Mucosa of stomach (tissue), 1 donor: ENCODE results near the gene PALD1.
"Not testable (repeated sequence)": the region's sequence is repeated elsewhere in the genome, so short reads cannot be mapped to it uniquely, and the experiment has no call there.

Source experiments
- H3K27me3 ChIP-seq: one replicate; pipeline ENCODE4 v1.7.0; 2013; ENCODE audit warnings: mild to moderate bottlenecking, low read length; ENCODE audit not compliant: control insufficient read depth, insufficient read depth
- H3K36me3 ChIP-seq: one replicate; pipeline ENCODE4 v1.7.0; 2013; ENCODE audit warnings: low read length; ENCODE audit not compliant: control insufficient read depth, insufficient read depth
- H3K4me1 ChIP-seq: one replicate; pipeline ENCODE4 v1.7.0; 2013; ENCODE audit warnings: mild to moderate bottlenecking, low read length; ENCODE audit not compliant: control insufficient read depth, insufficient read depth
- H3K4me3 ChIP-seq: one replicate; pipeline ENCODE4 v1.7.0; 2013; ENCODE audit warnings: low read length
- H3K9ac ChIP-seq: one replicate; pipeline ENCODE4 v1.7.0; 2013; ENCODE audit warnings: mild to moderate bottlenecking, low read length, moderate library complexity
- H3K9me3 ChIP-seq: one replicate; pipeline ENCODE4 v1.7.0; 2013; ENCODE audit warnings: mild to moderate bottlenecking, low read length, moderate library complexity; ENCODE audit not compliant: control insufficient read depth
- donor health status: Pancreatic carcinoma.

PALD1 gene

GRCh38 chr10:70479626-70480238, 1.2 kb downstream of the PALD1 start:
- no peaks in the 10 kb centered on the region for H3K36me3 ChIP-seq
- H3K9me3 ChIP-seq = no peaks in the 10 kb centered on the region
- H3K27me3 ChIP-seq = peaks cover 39% of the 10 kb centered on the region
- H3K4me3 ChIP-seq = no peak overlapping the region
- peaks cover 23% of the 10 kb centered on the region for H3K4me1 ChIP-seq
- no peak overlapping the region for H3K9ac ChIP-seq

GRCh38 chr10:70480239-70480861, 1.8 kb downstream of the PALD1 start:
- Histone ChIP-seq H3K9me3 (no peaks in the 10 kb centered on the region), H3K36me3 (no peaks in the 10 kb centered on the region), H3K9ac (no peak overlapping the region), H3K4me1 (peaks cover 23% of the 10 kb centered on the region), H3K27me3 (peaks cover 39% of the 10 kb centered on the region), H3K4me3 (no peak overlapping the region)

GRCh38 chr10:70481105-70481504, 2.5 kb downstream of the PALD1 start:
- Histone ChIP-seq H3K9ac (no peak overlapping the region), H3K9me3 (no peaks in the 10 kb centered on the region), H3K27me3 (peaks cover 37% of the 10 kb centered on the region), H3K36me3 (no peaks in the 10 kb centered on the region), H3K4me3 (no peak overlapping the region), H3K4me1 (peaks cover 23% of the 10 kb centered on the region)

- Histone ChIP-seq H3K36me3 (no peaks in the 10 kb centered on the region), H3K4me1 (peaks cover 23% of the 10 kb centered on the region), H3K4me3 (no peak overlapping the region), H3K9ac (no peak overlapping the region), H3K9me3 (no peaks in the 10 kb centered on the region), H3K27me3 (peaks cover 28% of the 10 kb centered on the region)
Observed at GRCh38 chr10:70481831-70482530, 3.4 kb downstream of the PALD1 start.

- H3K4me3 ChIP-seq = no peak overlapping the region
Observed at GRCh38 chr10:70482982-70483760, 4.6 kb downstream of the PALD1 start.

GRCh38 chr10:70483872-70484271, 5.3 kb downstream of the PALD1 start:
- H3K9me3 ChIP-seq, H3K36me3 ChIP-seq, H3K4me3 ChIP-seq, H3K9ac ChIP-seq, H3K27me3 ChIP-seq: not testable (repeated sequence)
- H3K4me1 ChIP-seq = peaks cover 12% of the 10 kb centered on the region

More at GRCh38 chr10:70482982-70483760, 4.6 kb downstream of the PALD1 start:
- Histone ChIP-seq H3K4me1 (peaks cover 16% of the 10 kb centered on the region), H3K36me3 (no peaks in the 10 kb centered on the region), H3K9ac (no peak overlapping the region), H3K27me3 (peaks cover 16% of the 10 kb centered on the region), H3K9me3 (no peaks in the 10 kb centered on the region)

GRCh38 chr10:70487824-70488223, 9.3 kb downstream of the PALD1 start:
- H3K4me1 ChIP-seq = no peaks in the 10 kb centered on the region
- H3K9ac ChIP-seq = no peak overlapping the region
- no peaks in the 10 kb centered on the region for H3K36me3 ChIP-seq
- H3K9me3 ChIP-seq = no peaks in the 10 kb centered on the region
- H3K4me3 ChIP-seq = no peak overlapping the region
- no peaks in the 10 kb centered on the region for H3K27me3 ChIP-seq

GRCh38 chr10:70490142-70490541, 11.6 kb downstream of the PALD1 start:
- no peak overlapping the region for H3K4me3 ChIP-seq
- no peaks in the 10 kb centered on the region for H3K36me3 ChIP-seq
- H3K9ac ChIP-seq = no peak overlapping the region
- H3K9me3 ChIP-seq = no peaks in the 10 kb centered on the region
- no peaks in the 10 kb centered on the region for H3K4me1 ChIP-seq
- H3K27me3 ChIP-seq = no peaks in the 10 kb centered on the region

- H3K9ac ChIP-seq = no peak overlapping the region
- H3K9me3 ChIP-seq = no peaks in the 10 kb centered on the region
- no peak overlapping the region for H3K4me3 ChIP-seq
- H3K36me3 ChIP-seq = no peaks in the 10 kb centered on the region
- H3K27me3 ChIP-seq = no peaks in the 10 kb centered on the region
- no peaks in the 10 kb centered on the region for H3K4me1 ChIP-seq
Observed at GRCh38 chr10:70491614-70492013, 13.0 kb downstream of the PALD1 start.

- no peaks in the 10 kb centered on the region for H3K4me1 ChIP-seq
- no peaks in the 10 kb centered on the region for H3K9me3 ChIP-seq
- H3K4me3 ChIP-seq = no peak overlapping the region
- no peaks in the 10 kb centered on the region for H3K36me3 ChIP-seq
- H3K9ac ChIP-seq = no peak overlapping the region
- no peaks in the 10 kb centered on the region for H3K27me3 ChIP-seq
Observed at GRCh38 chr10:70492786-70493659, 14.5 kb downstream of the PALD1 start.

GRCh38 chr10:70493660-70494234, 15.2 kb downstream of the PALD1 start:
- H3K36me3 ChIP-seq = no peaks in the 10 kb centered on the region
- H3K9ac ChIP-seq = no peak overlapping the region
- H3K9me3 ChIP-seq = no peaks in the 10 kb centered on the region
- no peaks in the 10 kb centered on the region for H3K27me3 ChIP-seq
- H3K4me3 ChIP-seq = no peak overlapping the region
- H3K4me1 ChIP-seq = no peaks in the 10 kb centered on the region
